Measurements from ENCODE around the gene TBC1D5.

Gene TBC1D5

DNA sequence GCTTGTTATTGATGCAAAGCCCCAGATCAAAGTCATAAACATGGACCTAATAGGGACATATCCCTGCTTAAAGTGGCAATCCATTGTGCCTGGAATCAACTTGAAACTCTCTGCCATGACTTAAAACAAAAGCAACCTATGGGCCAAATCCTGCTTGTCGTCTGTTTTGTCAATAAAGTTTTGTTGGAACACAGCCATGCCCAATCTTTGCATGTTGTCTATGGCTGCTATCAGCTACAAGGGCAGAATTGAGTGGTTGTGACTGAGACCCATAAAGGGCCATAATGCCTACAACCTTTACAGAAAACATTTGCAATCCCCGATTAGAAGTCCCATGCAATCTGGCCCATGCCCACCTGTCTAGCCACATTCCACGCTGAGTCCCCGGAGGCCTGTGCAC is 622.3 kb downstream of the TBC1D5 start:
- no peak for DNase-seq

DNA sequence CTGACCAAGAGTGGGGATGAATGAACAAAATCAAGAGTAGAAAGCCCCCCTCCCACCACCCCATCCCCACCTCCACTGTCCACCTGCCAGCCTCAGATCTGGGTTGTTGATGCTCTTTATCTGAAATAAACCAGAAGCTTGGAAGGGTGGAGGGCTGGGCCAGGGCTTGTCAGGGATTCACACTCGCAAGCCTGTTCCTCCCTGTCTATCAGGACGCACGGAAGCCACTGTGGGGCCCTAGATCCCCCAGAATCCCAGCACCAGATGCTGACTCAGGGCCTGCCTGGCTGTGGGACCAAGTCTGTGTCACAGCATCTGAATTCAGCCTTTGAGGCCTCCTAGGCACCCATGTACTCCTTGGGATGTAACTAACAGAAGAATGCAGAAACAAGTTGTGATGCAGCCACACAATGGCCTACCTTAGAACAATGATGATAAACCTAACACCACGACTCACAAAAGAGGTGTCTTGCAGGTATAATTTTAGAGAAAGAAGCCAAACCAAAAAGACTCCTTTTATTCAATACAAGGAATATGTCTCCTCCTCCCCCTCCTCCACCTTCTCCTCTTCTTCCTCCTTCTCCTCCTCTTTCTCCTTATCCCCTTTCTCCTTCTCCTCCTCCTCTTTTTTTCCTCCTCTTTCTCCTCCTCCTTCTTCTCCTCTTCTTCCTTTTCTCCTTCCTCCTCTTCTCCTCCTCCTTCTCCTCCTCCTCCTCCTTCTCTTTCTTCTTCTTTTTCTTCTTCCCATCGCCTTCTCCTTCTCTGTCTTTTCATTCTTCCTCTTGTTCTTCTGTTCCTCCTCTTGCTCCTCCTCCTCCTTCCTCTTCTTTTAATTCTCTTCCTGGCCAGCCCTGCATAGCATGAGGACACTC is 623.0 kb downstream of the TBC1D5 start:
- DNase-seq: no peak

DNA sequence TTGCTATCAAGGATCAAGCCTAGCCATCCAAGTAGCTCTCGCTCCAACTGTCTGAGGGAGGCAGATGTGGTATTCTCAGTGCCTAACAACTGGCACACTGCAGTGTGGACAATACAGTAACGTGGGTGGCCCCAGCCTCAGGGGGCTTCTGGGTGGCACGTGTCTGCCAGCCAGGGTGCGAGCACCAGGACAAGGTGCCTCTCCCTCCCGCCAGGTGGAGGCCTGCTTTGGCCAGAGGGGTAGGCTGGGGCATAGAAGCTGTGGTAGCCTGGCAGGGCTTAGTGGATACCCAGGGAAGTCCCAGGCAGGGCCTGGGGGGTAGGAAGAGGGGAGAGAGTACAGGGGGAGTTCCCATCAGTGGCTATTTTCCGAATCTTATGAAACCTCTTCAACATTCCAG is 623.7 kb downstream of the TBC1D5 start:
- DNase-seq: no peak

DNA sequence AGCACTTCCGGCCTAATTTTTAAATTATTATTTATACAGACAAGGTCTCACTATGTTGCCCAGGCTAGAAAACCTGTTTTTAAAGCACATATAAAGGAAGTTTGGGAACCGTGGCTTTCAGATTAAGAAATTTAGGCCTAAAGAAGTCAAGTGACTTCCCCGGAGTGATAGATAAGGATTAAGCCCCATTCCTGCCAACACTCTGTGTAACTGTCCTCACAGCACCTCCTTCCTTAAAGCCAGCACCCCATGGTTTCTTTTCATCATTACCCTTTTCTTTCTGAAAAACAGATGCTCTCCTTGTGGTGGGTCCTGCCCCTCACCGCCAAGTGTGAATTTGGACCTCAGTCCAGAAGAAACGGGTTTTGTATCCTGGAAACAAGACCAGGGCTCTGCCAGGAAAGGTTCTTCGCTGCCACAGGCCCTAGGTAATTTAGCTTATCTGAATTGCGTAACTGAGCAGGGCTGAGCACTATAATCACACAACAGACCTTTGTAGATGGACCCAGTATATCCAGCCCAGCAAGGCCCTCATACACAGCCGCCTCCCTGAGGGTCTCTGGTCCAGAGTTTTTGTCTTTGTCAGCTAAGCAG is 626.3 kb downstream of the TBC1D5 start:
- DNase-seq: no peak

DNA sequence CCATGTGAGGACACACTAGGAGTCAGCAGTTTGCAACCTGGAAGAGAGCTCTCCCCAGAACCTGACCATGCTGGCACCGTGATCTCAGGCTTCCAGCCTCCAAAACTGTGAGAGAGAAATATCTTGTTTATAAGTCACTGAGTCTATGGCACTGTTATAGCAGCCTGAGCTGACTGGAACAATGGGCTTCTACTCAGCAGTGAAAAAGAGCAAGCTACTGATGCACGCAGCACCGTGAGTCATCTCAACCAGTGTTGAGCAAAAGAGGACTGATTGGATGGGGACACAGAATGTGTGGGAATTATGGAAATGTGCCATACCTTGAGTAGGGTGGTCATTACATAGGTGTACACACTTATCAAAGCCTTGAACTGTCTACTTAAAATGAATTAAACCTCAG is 627.2 kb downstream of the TBC1D5 start:
- DNase-seq: no peak

DNA sequence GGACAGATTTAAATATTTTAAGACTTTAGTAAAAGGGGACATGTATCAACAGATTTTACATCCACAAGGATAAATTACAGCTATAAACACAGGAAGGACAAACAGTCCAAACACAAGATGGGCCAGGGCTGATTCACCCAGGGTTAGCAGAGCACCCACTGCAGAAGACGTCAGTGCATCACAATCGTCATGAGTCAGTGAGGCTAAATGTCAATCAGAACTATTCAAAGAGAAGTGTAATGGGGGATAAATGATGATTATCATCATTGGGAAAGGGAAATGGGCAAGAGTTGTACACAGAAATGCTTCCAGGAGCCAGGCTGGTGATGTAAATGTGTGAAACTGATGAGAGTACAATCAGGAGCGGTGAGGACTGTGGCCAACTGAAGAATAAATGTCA is 630.8 kb downstream of the TBC1D5 start:
- DNase-seq: no peak

DNA sequence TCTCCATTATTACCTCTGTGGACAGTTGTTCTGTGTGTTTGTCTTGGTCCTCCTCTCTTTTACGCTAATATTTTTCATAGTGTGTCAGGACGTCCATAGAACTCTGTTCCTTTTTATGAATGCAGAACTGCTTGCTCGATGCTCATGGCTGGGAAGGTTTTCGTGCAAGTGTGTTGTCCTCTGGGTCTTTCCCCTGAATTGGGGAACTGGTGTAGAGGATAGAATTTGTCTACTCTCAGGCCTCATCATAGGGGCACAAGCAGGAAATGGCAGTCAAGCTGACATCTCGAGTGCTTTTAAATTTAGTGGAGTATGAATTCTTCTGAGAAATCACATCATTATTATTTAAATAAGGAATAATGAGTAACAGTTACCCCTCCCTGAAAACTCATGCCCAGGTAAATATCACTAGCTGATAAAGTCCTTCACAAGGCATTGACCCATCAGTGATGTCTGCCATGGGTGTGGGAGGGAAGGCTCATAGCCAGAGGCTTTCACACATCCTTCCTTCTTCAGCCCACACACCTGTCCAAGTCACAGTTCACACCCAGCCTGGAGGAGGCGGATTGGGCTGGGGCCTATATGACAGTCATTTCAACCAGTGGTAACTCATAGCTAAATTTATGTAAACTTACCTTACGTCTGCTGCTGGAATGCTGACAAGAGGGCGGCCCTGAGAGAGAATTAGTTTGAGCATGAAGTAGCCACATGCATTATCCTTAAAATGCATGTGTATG is 631.6 kb downstream of the TBC1D5 start:
- DNase-seq: no peak

Measured in DMS79 treated with DMSO at 0.1 percent for 48 hours (cell line).